ENCODE results near the gene GRID1.

- TF ChIP-seq EZH2 (optimal IDR thresholded peaks at IDR 0.05; ENCODE audit: low read depth, low read length) (no peak), EZH2phosphoT487 (IDR thresholded peaks at IDR 0.05; ENCODE audit: low read length) (no peak)
- TF ChIP-seq, protein P1, sequence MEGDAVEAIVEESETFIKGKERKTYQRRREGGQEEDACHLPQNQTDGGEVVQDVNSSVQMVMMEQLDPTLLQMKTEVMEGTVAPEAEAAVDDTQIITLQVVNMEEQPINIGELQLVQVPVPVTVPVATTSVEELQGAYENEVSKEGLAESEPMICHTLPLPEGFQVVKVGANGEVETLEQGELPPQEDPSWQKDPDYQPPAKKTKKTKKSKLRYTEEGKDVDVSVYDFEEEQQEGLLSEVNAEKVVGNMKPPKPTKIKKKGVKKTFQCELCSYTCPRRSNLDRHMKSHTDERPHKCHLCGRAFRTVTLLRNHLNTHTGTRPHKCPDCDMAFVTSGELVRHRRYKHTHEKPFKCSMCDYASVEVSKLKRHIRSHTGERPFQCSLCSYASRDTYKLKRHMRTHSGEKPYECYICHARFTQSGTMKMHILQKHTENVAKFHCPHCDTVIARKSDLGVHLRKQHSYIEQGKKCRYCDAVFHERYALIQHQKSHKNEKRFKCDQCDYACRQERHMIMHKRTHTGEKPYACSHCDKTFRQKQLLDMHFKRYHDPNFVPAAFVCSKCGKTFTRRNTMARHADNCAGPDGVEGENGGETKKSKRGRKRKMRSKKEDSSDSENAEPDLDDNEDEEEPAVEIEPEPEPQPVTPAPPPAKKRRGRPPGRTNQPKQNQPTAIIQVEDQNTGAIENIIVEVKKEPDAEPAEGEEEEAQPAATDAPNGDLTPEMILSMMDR (IDR thresholded peaks at IDR 0.05; ENCODE audit: low read length): no peak
Measured at GRCh38 chr10:85788570-85788969, 578.0 kb downstream of the GRID1 start.
